Cerebellar cortex (tissue), 1 donor: Measurements from ENCODE around the gene EML6.

Source experiments
- DNase-seq: peaks from one replicate; pipeline ENCODE4 v3.0.0-alpha.2; 2015; ENCODE audit warnings: low spot score

Gene EML6

DNA sequence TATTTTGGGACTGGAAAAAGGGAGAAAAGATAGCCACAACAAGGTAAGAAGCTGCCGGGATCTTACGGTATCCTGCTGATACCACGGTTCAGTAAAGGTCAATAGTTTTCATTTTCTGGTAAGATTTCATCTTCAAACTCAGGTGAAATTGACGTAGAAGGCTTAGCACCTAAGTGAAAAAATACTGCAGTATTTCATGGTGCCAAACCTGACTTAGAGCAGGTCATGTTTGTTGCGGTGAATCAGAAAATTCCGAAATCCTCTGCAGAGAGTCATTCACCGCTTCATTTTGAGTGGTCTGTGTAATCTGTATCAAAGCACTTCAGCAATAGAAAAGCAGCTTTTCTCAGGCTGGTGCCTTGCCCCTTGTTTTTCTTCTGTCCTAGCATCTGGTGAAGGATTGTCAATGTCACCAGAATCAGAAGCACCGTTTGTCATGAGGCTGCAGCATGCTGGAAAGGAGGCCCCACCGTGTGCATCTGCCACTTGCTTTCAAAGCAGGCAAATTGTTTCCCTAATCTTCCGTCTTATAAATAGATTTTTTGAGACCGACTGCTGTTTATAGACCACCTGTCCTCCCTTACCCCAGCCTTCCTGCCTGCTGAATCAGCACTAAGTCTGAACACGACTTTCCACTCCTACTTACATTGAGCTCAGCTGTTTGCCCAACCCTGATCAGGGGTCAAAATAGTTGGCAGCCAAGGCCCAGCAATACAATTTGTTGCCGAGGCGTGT, 156.3 kb downstream of the EML6 start:
- DNase-seq: peak; percentile 87

DNA sequence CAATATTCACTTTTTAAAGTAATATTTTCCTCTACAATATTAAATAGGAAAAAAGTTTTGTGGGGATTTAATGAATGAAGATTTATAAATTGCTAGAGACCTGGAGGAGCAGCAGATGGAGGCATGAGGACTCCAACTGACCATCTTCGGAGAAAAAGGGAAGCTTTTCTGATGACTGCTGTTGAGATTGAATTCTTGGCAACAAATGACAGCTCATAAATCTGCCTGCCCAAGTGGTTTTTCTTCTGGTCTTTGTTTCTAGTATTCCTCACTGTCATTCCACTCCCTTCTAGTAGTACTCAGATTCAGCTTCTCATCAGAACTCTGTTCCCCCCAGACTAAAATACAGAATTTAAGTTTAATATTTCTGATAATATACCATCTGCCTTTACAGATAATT, 157.0 kb downstream of the EML6 start:
- peak; percentile 80 for DNase-seq

DNA sequence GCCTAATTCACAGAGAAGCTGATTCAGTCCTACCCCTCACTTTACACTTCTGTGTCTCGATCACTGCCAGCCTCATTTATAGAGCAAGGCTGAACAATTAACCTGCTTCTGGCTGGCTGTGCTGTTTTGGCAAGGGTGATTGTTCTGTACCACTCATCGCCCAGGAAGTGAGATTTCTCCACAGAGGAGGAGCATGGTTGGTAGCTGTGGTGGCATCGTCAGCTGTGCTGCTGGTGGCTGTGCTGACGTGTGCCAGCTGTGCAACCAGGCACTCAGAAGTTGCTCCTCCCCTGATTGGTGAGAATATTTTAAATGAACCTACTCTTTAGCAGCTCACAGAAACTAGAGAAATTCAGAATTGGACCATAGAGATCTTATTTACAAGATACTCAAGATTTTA, 158.3 kb downstream of the EML6 start:
- no peak for DNase-seq

DNA sequence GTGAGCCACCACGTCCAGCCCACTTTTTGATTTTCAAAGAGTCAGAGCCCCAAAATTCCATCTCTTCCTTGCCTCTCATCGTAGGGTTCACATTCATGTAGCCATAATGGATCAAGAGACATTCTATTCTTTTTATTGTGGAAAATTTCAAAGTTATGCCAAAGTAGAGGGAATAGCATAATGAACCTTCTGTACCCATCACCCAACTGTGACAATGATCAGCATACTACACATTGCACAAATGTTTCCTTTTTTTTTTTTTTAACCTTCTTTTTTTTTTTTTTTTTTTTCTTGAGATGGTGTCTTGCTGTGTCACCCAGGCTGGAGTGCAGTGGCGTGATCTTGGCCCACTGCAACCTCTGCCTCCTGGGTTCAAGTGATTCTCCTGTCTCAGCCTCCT, 162.4 kb downstream of the EML6 start:
- no peak for DNase-seq

DNA sequence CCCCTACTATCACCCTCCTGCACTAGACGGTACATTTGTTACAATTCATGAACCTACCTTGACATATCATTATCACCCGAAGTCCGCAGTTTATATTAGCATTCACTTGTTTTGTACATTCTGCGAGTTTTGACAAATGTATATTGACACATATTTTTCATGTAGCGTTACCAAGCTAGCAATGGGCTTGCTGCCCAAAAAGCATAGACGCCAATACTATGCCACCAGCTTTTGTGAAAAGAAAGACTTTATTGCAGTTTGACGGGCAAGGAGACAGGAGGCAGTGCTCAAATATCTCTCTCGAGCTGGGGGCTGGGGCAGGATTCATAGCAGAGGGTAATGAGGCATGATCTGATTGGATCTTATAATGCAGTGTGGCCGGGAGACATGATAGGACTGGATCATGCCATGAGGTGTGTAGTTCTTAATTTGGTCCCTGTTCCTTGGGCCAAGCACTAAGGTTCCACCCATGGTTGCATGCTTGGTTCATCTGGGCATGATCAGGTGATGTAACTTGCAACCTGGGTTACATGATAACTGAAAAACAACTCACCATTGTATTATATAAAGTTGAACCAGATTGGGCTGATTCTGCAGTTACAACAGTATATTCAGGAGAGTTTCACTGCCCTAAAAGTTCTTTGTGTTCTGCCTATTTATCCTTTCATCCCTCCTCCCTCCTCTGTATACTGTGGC, 164.5 kb downstream of the EML6 start:
- DNase-seq: no peak

DNA sequence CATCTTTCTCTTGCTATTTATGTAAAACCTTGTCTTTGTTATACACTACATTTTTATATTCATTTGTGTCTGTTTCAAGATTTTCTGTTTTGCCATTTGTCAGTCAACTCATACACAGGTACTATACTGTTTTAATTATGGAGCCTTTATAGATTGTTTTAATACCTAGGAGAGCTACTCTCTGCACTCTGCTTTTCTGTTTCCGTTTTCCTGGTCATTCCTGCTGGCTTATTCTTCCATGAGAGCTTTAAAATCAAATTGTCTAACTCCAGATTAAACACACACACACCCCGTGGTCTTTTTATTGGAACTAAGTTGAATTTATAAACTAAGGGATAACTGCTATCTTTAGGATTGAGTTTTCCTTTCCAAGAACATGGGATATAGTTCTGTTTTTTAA, 165.6 kb downstream of the EML6 start:
- no peak for DNase-seq

DNA sequence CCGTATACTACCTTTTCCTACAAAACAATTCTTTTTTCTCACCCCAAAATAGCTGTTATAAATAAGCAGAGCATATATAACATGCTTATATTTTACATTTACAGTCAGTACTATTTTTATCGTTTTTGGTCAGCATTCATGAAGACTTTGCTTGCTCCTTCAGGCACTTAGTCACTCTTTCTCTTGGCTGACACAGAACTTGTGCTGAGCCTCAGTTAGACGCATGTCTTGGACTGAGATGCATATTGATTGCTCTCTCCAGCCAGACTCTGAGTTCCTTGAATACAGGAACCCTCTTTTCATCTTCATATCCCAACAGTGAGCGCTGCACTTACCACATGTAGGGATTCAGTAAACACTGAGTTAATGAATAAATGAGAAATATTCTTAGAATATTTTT, 168.4 kb downstream of the EML6 start:
- no peak for DNase-seq

DNA sequence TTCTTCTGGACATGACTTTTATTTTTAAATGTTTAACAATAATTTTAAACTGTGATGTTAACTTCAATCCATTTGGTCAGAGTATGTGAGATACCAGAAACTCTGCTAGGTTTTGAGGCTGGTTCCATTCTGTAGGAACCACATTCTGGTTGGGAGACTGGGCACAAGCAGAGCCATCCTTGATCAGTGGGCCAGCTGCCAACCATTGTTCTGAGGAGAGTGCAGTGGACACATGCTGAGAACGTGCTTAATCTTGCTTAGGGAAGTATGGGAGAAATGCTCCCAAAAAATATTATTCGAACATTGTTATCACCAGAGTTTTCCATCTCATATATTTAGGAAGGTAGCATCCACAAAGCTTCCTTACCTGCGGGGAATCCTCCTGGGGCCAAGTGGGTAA, 171.0 kb downstream of the EML6 start:
- DNase-seq: peak; percentile 29

DNA sequence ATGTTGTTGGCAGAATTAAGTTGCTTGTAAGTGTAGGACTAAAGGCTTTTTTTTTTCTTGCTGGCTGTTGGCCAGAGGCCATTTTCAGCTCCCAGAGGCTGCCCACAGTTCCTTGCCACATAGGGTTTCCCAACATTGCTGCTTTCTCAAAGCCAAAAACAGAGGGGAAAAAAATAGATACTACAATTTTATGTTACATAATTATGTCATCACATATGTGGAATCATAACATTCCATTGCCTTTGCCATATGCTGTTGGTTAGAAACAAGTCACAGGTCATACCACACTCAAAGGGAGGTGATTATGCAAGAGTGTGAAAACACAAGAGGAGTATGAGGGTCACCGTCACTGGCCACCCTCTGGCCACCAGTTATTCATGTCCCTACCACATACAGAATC, 172.3 kb downstream of the EML6 start:
- no peak for DNase-seq

DNA sequence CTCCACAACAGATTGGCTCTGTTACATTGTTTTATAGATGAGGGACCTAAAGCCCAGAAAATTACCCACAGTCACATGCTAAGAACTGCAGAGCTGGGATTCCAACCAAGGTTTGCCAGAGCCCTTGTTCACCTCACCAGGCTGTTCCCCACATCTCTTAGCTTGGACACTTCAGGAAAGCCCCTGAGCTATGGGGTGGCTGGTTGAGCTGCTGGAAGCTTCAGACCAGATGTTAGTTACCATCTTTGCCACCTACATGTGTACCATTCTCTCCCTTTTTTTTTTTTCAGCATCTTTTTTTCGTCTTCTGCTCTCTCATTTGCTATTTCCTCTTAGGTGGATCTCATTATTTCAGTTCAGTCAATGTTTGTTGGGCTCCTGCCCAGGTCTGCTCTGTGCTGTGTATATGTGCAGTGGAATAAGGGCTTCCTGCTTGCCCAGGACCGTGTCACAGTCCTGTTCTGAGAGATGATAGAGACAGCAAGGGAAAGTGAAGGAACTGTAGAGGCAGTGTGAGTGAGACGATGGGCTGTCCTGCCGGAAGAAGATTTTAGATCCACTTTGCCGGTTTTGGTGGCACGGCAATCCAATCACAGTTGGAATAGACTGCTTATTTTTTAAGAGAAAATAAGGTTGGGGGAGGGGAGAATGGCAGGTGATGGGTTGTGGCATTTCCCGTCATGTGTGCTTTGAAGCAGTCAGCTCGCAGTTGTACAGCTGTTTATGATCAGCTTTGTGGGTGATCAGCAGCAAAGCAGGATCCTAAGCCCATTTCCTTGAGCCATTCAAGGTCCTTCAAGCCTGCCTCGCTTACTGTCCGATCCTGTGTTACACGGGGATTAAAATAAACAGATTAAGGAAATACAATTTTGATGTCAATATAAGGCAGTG, 174.2 kb downstream of the EML6 start:
- peak; percentile 33 for DNase-seq

DNA sequence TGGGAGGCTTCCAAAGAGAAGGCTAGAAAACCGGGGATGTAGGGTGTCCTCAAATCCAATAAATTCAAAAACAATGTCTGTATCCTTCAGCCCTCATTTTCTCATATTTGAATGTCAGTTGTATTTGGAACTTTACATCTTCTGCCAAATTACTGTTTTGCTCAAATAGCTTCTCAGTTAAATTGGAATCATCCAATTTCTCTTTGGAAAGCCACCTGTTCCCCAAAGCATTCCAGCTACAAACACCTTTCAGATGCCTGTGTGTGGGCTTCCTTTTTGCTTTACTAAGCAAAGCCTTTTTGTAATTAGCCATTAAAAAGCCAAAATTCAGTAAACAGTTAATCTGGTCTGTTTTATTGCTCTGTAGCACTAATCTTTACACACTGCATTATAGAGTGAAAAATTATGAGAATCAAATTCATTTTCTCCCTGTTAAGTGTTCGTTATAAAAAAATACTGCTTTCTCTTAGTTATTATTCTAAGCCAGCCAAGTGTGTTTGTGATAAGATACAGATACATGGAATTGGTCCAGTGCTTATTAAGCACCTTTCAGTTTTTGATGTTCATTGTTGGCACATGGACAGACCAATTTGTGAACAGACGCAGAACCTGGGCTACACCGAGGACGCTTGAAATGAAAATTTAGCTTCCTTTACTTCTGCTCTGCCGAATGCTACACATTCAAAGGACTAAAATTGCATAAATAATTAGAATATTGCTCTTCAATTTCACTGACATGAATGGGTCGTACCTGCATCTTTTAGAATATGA, 175.2 kb downstream of the EML6 start:
- peak; percentile 86 for DNase-seq

DNA sequence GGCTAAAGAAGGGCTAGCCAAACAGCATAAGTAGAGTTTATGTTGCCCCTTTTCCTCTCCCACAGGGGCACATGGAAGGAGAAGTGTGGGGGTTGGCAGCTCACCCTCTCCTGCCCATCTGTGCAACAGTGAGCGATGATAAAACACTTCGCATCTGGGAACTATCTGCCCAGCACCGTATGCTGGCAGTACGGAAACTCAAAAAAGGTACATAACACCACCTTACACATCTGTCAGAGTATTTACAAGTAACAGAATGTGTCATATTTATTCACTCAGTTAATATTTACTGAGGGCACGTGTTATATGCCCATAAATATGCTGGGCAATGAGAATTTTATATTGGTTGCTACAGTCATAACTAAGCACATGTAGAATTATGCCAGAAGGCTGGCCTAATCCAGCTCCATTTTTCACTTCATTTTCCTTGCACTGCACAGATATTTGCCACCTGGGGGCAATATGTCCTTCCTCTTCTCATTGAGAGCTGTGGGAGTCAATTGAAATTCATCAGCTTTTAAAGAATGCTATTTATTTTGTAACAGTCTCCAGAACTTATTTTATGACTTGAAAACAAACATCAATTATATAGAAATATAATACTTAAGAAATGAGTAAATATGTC, 176.2 kb downstream of the EML6 start:
- peak; percentile 81 for DNase-seq

DNA sequence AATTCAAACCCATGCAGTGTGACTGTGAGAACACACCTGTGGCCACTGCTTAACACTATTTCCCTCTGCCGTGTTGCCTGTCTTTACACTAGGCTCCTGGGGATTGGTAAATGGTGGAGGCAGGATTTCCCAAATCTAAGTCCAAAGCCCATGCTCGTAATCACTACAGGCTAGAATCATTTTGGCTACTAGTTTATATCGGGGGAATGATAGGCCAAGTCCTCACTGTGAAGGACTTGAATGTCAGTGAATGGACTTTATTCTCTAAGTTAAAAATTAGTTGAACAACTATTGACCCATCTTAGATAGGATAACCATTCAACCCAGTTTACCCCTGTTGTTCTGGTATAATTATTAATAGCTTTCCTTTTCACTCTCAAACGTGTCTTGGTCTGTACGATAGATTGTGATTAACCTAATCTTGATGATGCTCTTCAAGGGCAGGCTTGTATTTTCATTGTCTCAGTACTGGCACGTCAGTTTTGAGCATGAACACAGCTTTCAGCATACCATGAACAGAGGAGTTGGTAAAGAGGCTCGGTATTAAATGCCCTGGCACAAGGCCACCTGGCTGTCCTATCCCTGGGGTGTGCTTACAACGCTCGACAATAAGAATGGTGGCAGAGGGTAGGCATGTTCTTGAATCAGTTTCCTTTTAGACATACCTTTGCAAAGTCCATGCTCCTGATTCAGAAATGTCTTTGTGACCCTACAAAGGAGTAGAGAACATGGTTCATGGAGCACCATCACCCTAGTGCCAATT, 177.9 kb downstream of the EML6 start:
- DNase-seq: peak; percentile 31

DNA sequence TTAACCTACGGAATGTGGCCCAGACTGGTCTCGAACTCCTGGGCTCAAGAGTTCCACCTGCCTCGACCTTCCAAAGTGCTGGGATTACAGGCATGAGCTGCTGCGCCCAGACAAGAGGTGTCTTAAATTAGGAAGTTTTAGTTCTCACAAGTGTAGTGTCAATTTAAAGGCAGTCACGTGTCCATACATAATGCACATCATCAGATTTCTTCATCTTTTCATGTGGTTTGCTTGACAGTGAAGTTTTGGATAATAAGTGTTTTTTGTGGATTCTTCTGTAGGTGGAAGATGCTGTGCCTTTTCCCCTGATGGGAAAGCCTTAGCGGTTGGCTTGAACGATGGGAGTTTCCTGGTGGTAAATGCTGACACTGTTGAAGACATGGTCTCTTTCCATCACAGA, 179.3 kb downstream of the EML6 start:
- no peak for DNase-seq

DNA sequence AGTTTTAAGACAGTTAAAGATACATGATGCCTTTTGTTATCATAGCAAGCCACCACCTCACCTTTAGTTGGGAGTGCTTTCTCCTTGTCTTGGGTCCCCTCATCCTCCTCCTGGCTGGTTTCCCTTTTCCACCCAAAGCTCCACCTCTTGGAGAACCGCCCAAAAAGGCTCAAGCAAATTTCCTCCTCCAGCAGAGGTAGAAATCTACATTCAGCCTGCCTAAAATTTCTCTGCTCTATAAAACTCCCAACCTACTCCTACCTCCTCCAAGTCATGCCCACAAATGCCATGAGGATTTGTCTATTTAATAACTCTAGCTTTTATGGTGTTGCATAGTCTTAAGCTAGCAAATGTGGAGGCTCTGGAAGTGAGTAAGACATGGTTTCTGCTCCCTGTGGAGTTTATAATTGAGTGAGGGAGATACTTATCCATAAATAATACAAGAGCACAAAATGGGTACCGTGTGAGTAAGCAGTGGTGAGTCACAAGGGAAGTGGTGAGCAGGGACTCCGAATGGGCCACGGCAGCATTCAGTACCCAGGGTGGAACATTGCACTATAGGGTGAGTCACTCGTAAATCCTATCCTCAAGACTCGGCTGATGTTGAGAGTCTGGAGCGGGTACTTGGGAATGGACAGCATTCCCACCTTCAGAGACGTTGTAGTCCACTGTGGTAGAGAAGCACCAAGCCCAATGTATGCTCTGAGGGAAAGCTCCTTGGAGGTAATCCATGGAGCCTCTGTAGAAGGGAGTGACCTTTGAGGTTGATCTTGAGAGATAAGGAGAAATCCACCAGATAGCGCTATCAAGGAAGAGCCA, 180.5 kb downstream of the EML6 start:
- DNase-seq: no peak

DNA sequence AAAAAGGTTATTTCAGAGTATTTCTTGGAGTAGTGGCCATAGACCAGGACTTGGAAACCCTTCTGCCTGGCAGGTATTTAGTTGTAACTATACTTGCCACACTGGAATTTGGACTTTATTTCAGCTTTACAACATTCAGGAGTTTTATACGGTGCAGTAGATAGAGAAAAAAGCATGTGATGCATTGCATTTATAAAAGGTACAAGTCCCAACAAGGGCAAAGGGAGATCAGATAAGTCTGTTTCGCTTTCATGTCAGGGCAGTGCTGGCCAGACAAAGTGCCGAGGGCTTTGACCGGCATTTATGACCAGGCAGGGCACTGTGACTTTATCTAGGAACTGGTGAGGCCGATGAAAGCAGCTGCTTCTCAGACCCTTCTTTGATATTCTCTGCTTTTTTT, 181.4 kb downstream of the EML6 start:
- no peak for DNase-seq

DNA sequence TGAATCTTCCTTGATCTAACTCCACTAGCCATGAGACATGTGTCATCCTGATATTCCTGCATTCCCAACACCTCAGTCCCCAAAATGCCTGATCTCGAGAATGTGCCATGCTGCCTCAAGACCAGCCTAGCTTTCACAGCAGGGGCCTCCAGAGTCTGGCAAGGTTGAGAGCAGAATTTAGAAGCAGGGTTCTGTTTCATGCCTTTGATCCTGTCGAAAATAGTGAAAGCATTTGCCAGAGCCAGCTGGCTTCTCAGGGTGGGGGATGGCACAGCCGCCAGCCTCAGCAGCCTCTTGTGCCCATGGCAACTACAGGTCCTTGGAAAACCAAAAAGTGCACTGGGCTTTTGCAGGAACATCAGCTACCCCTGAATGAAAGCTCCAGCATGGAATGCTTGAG, 183.3 kb downstream of the EML6 start:
- peak; percentile 99 for DNase-seq

DNA sequence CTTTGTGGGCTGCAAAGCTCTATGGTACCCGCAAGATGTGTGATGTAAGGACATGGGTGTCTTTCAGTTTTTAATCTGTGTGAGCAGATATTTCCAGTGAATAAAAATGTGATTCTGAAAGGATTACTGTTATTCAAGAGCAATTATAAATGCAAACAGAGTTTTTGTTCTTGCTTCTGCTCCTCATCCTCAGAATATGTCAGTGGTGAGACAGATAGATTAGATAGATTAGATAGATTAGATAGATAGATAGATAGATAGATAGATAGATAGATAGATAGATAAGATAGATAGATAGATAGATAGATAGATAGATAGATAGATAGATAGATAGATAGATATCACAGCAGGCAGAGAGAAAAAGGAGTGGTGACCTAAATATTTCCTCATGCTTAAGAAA, 184.2 kb downstream of the EML6 start:
- no peak for DNase-seq

DNA sequence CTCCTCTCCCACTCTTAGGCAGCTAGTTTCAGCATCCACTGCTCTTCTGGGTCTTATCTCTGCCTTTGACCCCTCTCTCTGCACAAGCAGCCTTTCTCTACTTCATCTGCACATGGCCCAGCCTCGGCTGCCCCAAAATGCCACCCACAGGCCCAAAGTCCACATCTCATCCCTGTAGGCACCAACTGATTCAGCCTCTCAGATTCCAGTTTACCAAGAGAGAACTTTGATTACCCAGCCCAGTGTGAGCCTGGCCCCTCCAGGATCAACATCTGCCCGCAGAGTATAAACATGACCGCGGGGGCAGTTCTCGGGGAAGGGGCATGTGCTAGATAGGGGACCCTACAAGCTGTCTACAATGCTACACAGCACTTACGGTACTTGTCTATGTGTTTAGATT, 185.1 kb downstream of the EML6 start:
- DNase-seq: no peak

DNA sequence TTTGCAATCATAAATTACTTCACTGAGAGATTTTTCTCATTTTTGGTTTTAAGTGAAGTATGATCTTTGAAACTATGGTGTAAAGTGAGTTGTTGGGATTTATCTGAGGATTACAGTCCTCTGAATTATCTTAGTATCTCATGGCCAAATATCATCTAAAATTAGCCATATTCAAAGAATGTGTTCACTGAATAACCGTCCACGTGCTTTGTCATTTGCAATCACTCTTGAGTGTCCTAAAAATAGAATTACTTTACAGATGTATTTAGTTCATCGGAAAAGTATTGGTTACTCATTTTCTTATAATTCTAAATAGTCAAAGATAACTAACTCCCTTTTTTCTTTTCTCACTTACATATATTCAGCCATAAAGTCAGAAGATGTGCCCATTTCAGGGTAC, 185.5 kb downstream of the EML6 start:
- no peak for DNase-seq
